Measurements from ENCODE around the gene HHATL.

Gene HHATL

GRCh38 chr3:42663581-42664437 is 38.8 kb downstream of the HHATL start:
- no peaks in the 10 kb centered on the region for H3K36me3 ChIP-seq (ENCODE audit: control insufficient read depth in 2 of 2, insufficient read depth in 2 of 2, low read length in 2 of 2)
- peaks cover 0 to 3% of the 10 kb centered on the region in 2 donors for H3K4me1 ChIP-seq (ENCODE audit: control insufficient read depth in 2 of 2, insufficient read depth in 2 of 2, low read length in 2 of 2)
- H3K9ac ChIP-seq (ENCODE audit: low read depth in 1 of 2, low read length in 2 of 2): no peak overlapping the region
- no peak overlapping the region for H3K4me3 ChIP-seq (ENCODE audit: low read length in 2 of 2)
- H3K9me3 ChIP-seq (ENCODE audit: control insufficient read depth in 2 of 2, low read length in 2 of 2): no peaks in the 10 kb centered on the region
- H3K27me3 ChIP-seq (ENCODE audit: control insufficient read depth in 2 of 2, insufficient read depth in 2 of 2, low read length in 2 of 2): no peaks in the 10 kb centered on the region
- H3K27ac ChIP-seq (ENCODE audit: low read depth in 2 of 2, low read length in 2 of 2): no peak overlapping the region

GRCh38 chr3:42662813-42663535 is 39.6 kb downstream of the HHATL start:
- H3K9ac ChIP-seq (ENCODE audit: low read depth in 1 of 2, low read length in 2 of 2): no peak overlapping the region
- no peaks in the 10 kb centered on the region for H3K36me3 ChIP-seq (ENCODE audit: control insufficient read depth in 2 of 2, insufficient read depth in 2 of 2, low read length in 2 of 2)
- peaks cover 0 to 3% of the 10 kb centered on the region in 2 donors for H3K4me1 ChIP-seq (ENCODE audit: control insufficient read depth in 2 of 2, insufficient read depth in 2 of 2, low read length in 2 of 2)
- H3K9me3 ChIP-seq (ENCODE audit: control insufficient read depth in 2 of 2, low read length in 2 of 2): no peaks in the 10 kb centered on the region
- H3K27me3 ChIP-seq (ENCODE audit: control insufficient read depth in 2 of 2, insufficient read depth in 2 of 2, low read length in 2 of 2): no peaks in the 10 kb centered on the region
- no peak overlapping the region for H3K4me3 ChIP-seq (ENCODE audit: low read length in 2 of 2)
- H3K27ac ChIP-seq (ENCODE audit: low read depth in 2 of 2, low read length in 2 of 2): no peak overlapping the region

GRCh38 chr3:42662037-42662812 is 40.4 kb downstream of the HHATL start:
- no peak overlapping the region for H3K27ac ChIP-seq (ENCODE audit: low read depth in 2 of 2, low read length in 2 of 2)
- no peaks in the 10 kb centered on the region for H3K27me3 ChIP-seq (ENCODE audit: control insufficient read depth in 2 of 2, insufficient read depth in 2 of 2, low read length in 2 of 2)
- no peaks in the 10 kb centered on the region for H3K9me3 ChIP-seq (ENCODE audit: control insufficient read depth in 2 of 2, low read length in 2 of 2)
- peaks cover 0 to 3% of the 10 kb centered on the region in 2 donors for H3K4me1 ChIP-seq (ENCODE audit: control insufficient read depth in 2 of 2, insufficient read depth in 2 of 2, low read length in 2 of 2)
- no peaks in the 10 kb centered on the region for H3K36me3 ChIP-seq (ENCODE audit: control insufficient read depth in 2 of 2, insufficient read depth in 2 of 2, low read length in 2 of 2)
- no peak overlapping the region for H3K4me3 ChIP-seq (ENCODE audit: low read length in 2 of 2)
- H3K9ac ChIP-seq (ENCODE audit: low read depth in 1 of 2, low read length in 2 of 2): no peak overlapping the region

GRCh38 chr3:42661593-42662022 is 41.0 kb downstream of the HHATL start:
- Histone ChIP-seq H3K9me3 (ENCODE audit: control insufficient read depth in 2 of 2, low read length in 2 of 2) (no peaks in the 10 kb centered on the region), H3K4me3 (ENCODE audit: low read length in 2 of 2) (no peak overlapping the region), H3K27me3 (ENCODE audit: control insufficient read depth in 2 of 2, insufficient read depth in 2 of 2, low read length in 2 of 2) (no peaks in the 10 kb centered on the region), H3K9ac (ENCODE audit: low read depth in 1 of 2, low read length in 2 of 2) (no peak overlapping the region), H3K27ac (ENCODE audit: low read depth in 2 of 2, low read length in 2 of 2) (no peak overlapping the region), H3K4me1 (ENCODE audit: control insufficient read depth in 2 of 2, insufficient read depth in 2 of 2, low read length in 2 of 2) (peaks cover 0 to 3% of the 10 kb centered on the region in 2 donors), H3K36me3 (ENCODE audit: control insufficient read depth in 2 of 2, insufficient read depth in 2 of 2, low read length in 2 of 2) (no peaks in the 10 kb centered on the region)

GRCh38 chr3:42660898-42661297 is 41.7 kb downstream of the HHATL start:
- Histone ChIP-seq H3K27ac (ENCODE audit: low read depth in 2 of 2, low read length in 2 of 2) (no peak overlapping the region), H3K36me3 (ENCODE audit: control insufficient read depth in 2 of 2, insufficient read depth in 2 of 2, low read length in 2 of 2) (no peaks in the 10 kb centered on the region), H3K4me1 (ENCODE audit: control insufficient read depth in 2 of 2, insufficient read depth in 2 of 2, low read length in 2 of 2) (no peaks in the 10 kb centered on the region), H3K9ac (ENCODE audit: low read depth in 1 of 2, low read length in 2 of 2) (no peak overlapping the region), H3K27me3 (ENCODE audit: control insufficient read depth in 2 of 2, insufficient read depth in 2 of 2, low read length in 2 of 2) (no peaks in the 10 kb centered on the region), H3K4me3 (ENCODE audit: low read length in 2 of 2) (no peak overlapping the region), H3K9me3 (ENCODE audit: control insufficient read depth in 2 of 2, low read length in 2 of 2) (no peaks in the 10 kb centered on the region)

GRCh38 chr3:42660131-42660715 is 42.4 kb downstream of the HHATL start:
- Histone ChIP-seq H3K9me3 (ENCODE audit: control insufficient read depth in 2 of 2, low read length in 2 of 2) (no peaks in the 10 kb centered on the region), H3K4me3 (ENCODE audit: low read length in 2 of 2) (no peak overlapping the region), H3K36me3 (ENCODE audit: control insufficient read depth in 2 of 2, insufficient read depth in 2 of 2, low read length in 2 of 2) (no peaks in the 10 kb centered on the region), H3K27me3 (ENCODE audit: control insufficient read depth in 2 of 2, insufficient read depth in 2 of 2, low read length in 2 of 2) (no peaks in the 10 kb centered on the region), H3K4me1 (ENCODE audit: control insufficient read depth in 2 of 2, insufficient read depth in 2 of 2, low read length in 2 of 2) (peaks cover 0 to 6% of the 10 kb centered on the region in 2 donors), H3K27ac (ENCODE audit: low read depth in 2 of 2, low read length in 2 of 2) (no peak overlapping the region), H3K9ac (ENCODE audit: low read depth in 1 of 2, low read length in 2 of 2) (no peak overlapping the region)

- Histone ChIP-seq H3K9me3 (ENCODE audit: control insufficient read depth in 2 of 2, low read length in 2 of 2) (no peaks in the 10 kb centered on the region), H3K9ac (ENCODE audit: low read depth in 1 of 2, low read length in 2 of 2) (no peak overlapping the region), H3K27me3 (ENCODE audit: control insufficient read depth in 2 of 2, insufficient read depth in 2 of 2, low read length in 2 of 2) (no peaks in the 10 kb centered on the region), H3K4me3 (ENCODE audit: low read length in 2 of 2) (no peak overlapping the region), H3K27ac (ENCODE audit: low read depth in 2 of 2, low read length in 2 of 2) (no peak overlapping the region), H3K36me3 (ENCODE audit: control insufficient read depth in 2 of 2, insufficient read depth in 2 of 2, low read length in 2 of 2) (no peaks in the 10 kb centered on the region), H3K4me1 (ENCODE audit: control insufficient read depth in 2 of 2, insufficient read depth in 2 of 2, low read length in 2 of 2) (peaks cover 0 to 13% of the 10 kb centered on the region in 2 donors)
Observed at GRCh38 chr3:42659451-42660130, 43.0 kb downstream of the HHATL start.

- Histone ChIP-seq H3K9me3 (ENCODE audit: control insufficient read depth in 2 of 2, low read length in 2 of 2) (no peaks in the 10 kb centered on the region), H3K9ac (ENCODE audit: low read depth in 1 of 2, low read length in 2 of 2) (no peak overlapping the region), H3K4me1 (ENCODE audit: control insufficient read depth in 2 of 2, insufficient read depth in 2 of 2, low read length in 2 of 2) (peaks cover under 1 to 14% of the 10 kb centered on the region in 2 donors), H3K27me3 (ENCODE audit: control insufficient read depth in 2 of 2, insufficient read depth in 2 of 2, low read length in 2 of 2) (no peaks in the 10 kb centered on the region), H3K36me3 (ENCODE audit: control insufficient read depth in 2 of 2, insufficient read depth in 2 of 2, low read length in 2 of 2) (no peaks in the 10 kb centered on the region), H3K4me3 (ENCODE audit: low read length in 2 of 2) (no peak overlapping the region), H3K27ac (ENCODE audit: low read depth in 2 of 2, low read length in 2 of 2) (no peak overlapping the region)
Observed at GRCh38 chr3:42658771-42659390, 43.7 kb downstream of the HHATL start.

GRCh38 chr3:42658091-42658770 is 44.4 kb downstream of the HHATL start:
- H3K4me1 ChIP-seq (ENCODE audit: control insufficient read depth in 2 of 2, insufficient read depth in 2 of 2, low read length in 2 of 2): peaks cover 6 to 20% of the 10 kb centered on the region in 2 donors

More at GRCh38 chr3:42658091-42658770, 44.4 kb downstream of the HHATL start:
- no peaks in the 10 kb centered on the region for H3K9me3 ChIP-seq (ENCODE audit: control insufficient read depth in 2 of 2, low read length in 2 of 2)
- no peaks in the 10 kb centered on the region for H3K27me3 ChIP-seq (ENCODE audit: control insufficient read depth in 2 of 2, insufficient read depth in 2 of 2, low read length in 2 of 2)
- no peak overlapping the region for H3K4me3 ChIP-seq (ENCODE audit: low read length in 2 of 2)
- H3K27ac ChIP-seq (ENCODE audit: low read depth in 2 of 2, low read length in 2 of 2): no peak overlapping the region
- H3K9ac ChIP-seq (ENCODE audit: low read depth in 1 of 2, low read length in 2 of 2): no peak overlapping the region
- no peaks in the 10 kb centered on the region for H3K36me3 ChIP-seq (ENCODE audit: control insufficient read depth in 2 of 2, insufficient read depth in 2 of 2, low read length in 2 of 2)
